Neural cell (in vitro differentiated cells): ENCODE results near the gene SLC27A2. TPM values are rescaled to one million over a fixed set of nuclear protein-coding genes. Genes with fewer than 3 reads are reported as not detected.

ENCODE experiments used
- H2AFZ ChIP-seq: fragments of 200-600, 300-800 bp; sonication (generic), shearing (Covaris generic); 2 replicates; pipeline ENCODE4 v1.6.0; 2014; ENCODE audit warnings: low read depth, mild to moderate bottlenecking, antibody characterized with exemption, low read length, moderate library complexity
- H3F3A ChIP-seq: fragments of 200-600 bp; shearing (Covaris generic); 2 replicates; pipeline ENCODE4 v1.6.1; 2016; ENCODE audit warnings: mild to moderate bottlenecking, moderate library complexity, mixed read lengths, antibody characterized with exemption, low read length; ENCODE audit not compliant: insufficient read depth, poor library complexity, severe bottlenecking
- H3K27ac ChIP-seq: fragments of 200-600, 300-800 bp; sonication (generic), shearing (Covaris generic); 2 replicates; pipeline ENCODE4 v1.5.1; 2014; ENCODE audit warnings: mild to moderate bottlenecking, low read length, moderate library complexity
- H3K27me3 ChIP-seq: fragments of 300-800, 200-600 bp; sonication (generic), shearing (Covaris generic); 2 replicates; pipeline ENCODE4 v1.6.0; 2014; ENCODE audit warnings: mild to moderate bottlenecking, low read depth, low read length, moderate library complexity; ENCODE audit not compliant: insufficient read depth
- H3K36me3 ChIP-seq: fragments of 300-800, 200-600 bp; sonication (generic), shearing (Covaris generic); 2 replicates; pipeline ENCODE4 v1.5.1; 2014; ENCODE audit warnings: mild to moderate bottlenecking, antibody characterized with exemption, low read length, moderate library complexity; ENCODE audit not compliant: insufficient read depth
- H3K4me2 ChIP-seq: fragments of 300-800, 200-600 bp; sonication (generic), shearing (Covaris generic); 2 replicates; pipeline ENCODE4 v1.6.0; 2014; ENCODE audit warnings: mild to moderate bottlenecking, low read length
- H3K4me3 ChIP-seq: fragments of 300-800, 200-600 bp; sonication (generic), shearing (Covaris generic); 2 replicates; pipeline ENCODE4 v1.5.1; 2014; ENCODE audit warnings: mild to moderate bottlenecking, low read length, moderate library complexity
- H3K79me2 ChIP-seq: fragments of 200-600 bp; shearing (Covaris generic); replicated peaks from 2 replicates; pipeline ENCODE4 v1.6.0; 2014; ENCODE audit warnings: mild to moderate bottlenecking, low read length, moderate library complexity; ENCODE audit not compliant: insufficient read depth
- H3K9ac ChIP-seq: fragments of 300-800, 200-600 bp; sonication (generic), shearing (Covaris generic); 2 replicates; pipeline ENCODE4 v1.6.1; 2016; ENCODE audit warnings: mild to moderate bottlenecking, low read length, mixed read lengths
- H3K9me2 ChIP-seq: fragments of 200-600 bp; shearing (Covaris generic); 2 replicates; pipeline ENCODE4 v1.6.1; 2016; ENCODE audit warnings: mild to moderate bottlenecking, low read length, mixed read lengths; ENCODE audit not compliant: insufficient read depth
- H3K9me3 ChIP-seq: fragments of 200-600, 300-800 bp; sonication (generic), shearing (Covaris generic); 2 replicates; pipeline ENCODE4 v1.6.1; 2016; ENCODE audit warnings: mild to moderate bottlenecking, mixed run types, low read length, moderate library complexity, mixed read lengths
- H4K20me1 ChIP-seq: fragments of 200-600 bp; shearing (Covaris generic); 2 replicates; pipeline ENCODE4 v1.6.1; 2016; ENCODE audit warnings: mild to moderate bottlenecking, mixed run types; ENCODE audit not compliant: insufficient read depth
- EP300 ChIP-seq: fragments of 450-650 bp; conservative IDR thresholded peaks from 2 replicates; pipeline ENCODE4 v1.6.1; 2014; ENCODE audit warnings: antibody characterized with exemption, mild to moderate bottlenecking, moderate library complexity; ENCODE audit not compliant: poor library complexity, severe bottlenecking
- EZH2 ChIP-seq: fragments of 200-600, 300-800 bp; shearing (Covaris generic), sonication (generic); IDR thresholded peaks from 2 replicates; pipeline ENCODE4 v1.6.1; 2014; ENCODE audit warnings: antibody characterized with exemption, low read length, borderline replicate concordance, mild to moderate bottlenecking; ENCODE audit not compliant: insufficient read depth, poor library complexity, severe bottlenecking
- MXI1 ChIP-seq: fragments of 450-650 bp; conservative IDR thresholded peaks from 2 replicates; pipeline ENCODE4 v1.6.1; 2014; ENCODE audit warnings: antibody characterized with exemption, mild to moderate bottlenecking; ENCODE audit not compliant: poor library complexity, severe bottlenecking
- POLR2AphosphoS5 ChIP-seq: IDR thresholded peaks from 2 replicates; pipeline ENCODE4 v1.6.1; 2012
- RAD21 ChIP-seq: fragments of 450-650 bp; conservative IDR thresholded peaks from 2 replicates; pipeline ENCODE4 v1.6.1; 2014; ENCODE audit warnings: antibody characterized with exemption, mild to moderate bottlenecking, moderate library complexity
- SMC3 ChIP-seq: fragments of 450-650 bp; conservative IDR thresholded peaks from 2 replicates; pipeline ENCODE4 v1.6.1; 2014; ENCODE audit warnings: antibody characterized with exemption, mild to moderate bottlenecking, moderate library complexity; ENCODE audit not compliant: poor library complexity
- TAF1 ChIP-seq: IDR thresholded peaks from 2 replicates; pipeline ENCODE4 v1.6.1; 2012; ENCODE audit warnings: low read depth
- polyA plus RNA-seq: library from polyadenylated mRNA; depleted of rRNA; stranded (reverse); fragments of >200 nt; gene quantifications from 2 replicates; pipeline ENCODE4 v1.2.3, GENCODE V29; 2014
- TF ChIP-seq, protein P1 (sequence below): fragments of 450-650 bp; IDR thresholded peaks from 2 replicates; pipeline ENCODE4 v1.5.1; 2014; ENCODE audit warnings: antibody characterized with exemption, mild to moderate bottlenecking, moderate library complexity; ENCODE audit not compliant: poor library complexity, severe bottlenecking
- TF ChIP-seq, protein P2 (sequence below): IDR thresholded peaks from 2 replicates; pipeline ENCODE4 v1.6.1; 2012; ENCODE audit warnings: borderline replicate concordance

SLC27A2 gene
- polyA plus RNA-seq, 1 donor from 2014 or later = 3.5 TPM

DNA sequence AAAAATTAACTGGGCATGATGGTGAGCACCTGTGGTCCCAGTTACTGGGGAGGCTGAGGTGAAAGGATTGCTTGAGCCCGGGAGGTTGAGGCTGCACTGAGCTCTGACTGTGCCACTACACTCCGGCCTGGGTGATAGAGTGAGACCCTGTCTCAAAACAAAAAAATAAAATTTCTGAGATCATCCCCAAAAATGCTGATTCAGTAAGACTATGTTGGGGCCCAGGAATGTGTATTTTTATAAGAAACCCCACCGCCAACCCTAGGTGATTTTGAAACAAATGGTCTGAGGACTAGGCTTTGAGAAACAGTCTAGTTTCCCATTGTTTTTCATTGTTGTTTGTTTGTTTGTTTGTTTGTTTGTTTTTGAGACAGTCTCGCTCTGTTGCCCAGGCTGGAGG is 4.1 kb downstream of the SLC27A2 start:
- no peaks in the 10 kb centered on the region for H3K36me3 ChIP-seq
- H3K9me2 ChIP-seq = no peaks in the 10 kb centered on the region
- H4K20me1 ChIP-seq = no peaks in the 10 kb centered on the region
- peaks cover 31% of the 10 kb centered on the region for H3K27me3 ChIP-seq
- H2AFZ ChIP-seq = no peak overlapping the region
- H3K4me3 ChIP-seq = no peak overlapping the region
- no peaks in the 10 kb centered on the region for H3K9me3 ChIP-seq
- H3K4me2 ChIP-seq = no peak overlapping the region
- H3K27ac ChIP-seq = no peak overlapping the region
- no peaks in the 10 kb centered on the region for H3F3A ChIP-seq
- no peaks in the 10 kb centered on the region for H3K79me2 ChIP-seq
- TF ChIP-seq MXI1 (no peak), EP300 (no peak), TAF1 (no peak), RAD21 (no peak), EZH2 (no peak), POLR2AphosphoS5 (no peak), SMC3 (no peak)
- TF ChIP-seq, protein P1, sequence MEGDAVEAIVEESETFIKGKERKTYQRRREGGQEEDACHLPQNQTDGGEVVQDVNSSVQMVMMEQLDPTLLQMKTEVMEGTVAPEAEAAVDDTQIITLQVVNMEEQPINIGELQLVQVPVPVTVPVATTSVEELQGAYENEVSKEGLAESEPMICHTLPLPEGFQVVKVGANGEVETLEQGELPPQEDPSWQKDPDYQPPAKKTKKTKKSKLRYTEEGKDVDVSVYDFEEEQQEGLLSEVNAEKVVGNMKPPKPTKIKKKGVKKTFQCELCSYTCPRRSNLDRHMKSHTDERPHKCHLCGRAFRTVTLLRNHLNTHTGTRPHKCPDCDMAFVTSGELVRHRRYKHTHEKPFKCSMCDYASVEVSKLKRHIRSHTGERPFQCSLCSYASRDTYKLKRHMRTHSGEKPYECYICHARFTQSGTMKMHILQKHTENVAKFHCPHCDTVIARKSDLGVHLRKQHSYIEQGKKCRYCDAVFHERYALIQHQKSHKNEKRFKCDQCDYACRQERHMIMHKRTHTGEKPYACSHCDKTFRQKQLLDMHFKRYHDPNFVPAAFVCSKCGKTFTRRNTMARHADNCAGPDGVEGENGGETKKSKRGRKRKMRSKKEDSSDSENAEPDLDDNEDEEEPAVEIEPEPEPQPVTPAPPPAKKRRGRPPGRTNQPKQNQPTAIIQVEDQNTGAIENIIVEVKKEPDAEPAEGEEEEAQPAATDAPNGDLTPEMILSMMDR = no peak
- TF ChIP-seq, protein P2, sequence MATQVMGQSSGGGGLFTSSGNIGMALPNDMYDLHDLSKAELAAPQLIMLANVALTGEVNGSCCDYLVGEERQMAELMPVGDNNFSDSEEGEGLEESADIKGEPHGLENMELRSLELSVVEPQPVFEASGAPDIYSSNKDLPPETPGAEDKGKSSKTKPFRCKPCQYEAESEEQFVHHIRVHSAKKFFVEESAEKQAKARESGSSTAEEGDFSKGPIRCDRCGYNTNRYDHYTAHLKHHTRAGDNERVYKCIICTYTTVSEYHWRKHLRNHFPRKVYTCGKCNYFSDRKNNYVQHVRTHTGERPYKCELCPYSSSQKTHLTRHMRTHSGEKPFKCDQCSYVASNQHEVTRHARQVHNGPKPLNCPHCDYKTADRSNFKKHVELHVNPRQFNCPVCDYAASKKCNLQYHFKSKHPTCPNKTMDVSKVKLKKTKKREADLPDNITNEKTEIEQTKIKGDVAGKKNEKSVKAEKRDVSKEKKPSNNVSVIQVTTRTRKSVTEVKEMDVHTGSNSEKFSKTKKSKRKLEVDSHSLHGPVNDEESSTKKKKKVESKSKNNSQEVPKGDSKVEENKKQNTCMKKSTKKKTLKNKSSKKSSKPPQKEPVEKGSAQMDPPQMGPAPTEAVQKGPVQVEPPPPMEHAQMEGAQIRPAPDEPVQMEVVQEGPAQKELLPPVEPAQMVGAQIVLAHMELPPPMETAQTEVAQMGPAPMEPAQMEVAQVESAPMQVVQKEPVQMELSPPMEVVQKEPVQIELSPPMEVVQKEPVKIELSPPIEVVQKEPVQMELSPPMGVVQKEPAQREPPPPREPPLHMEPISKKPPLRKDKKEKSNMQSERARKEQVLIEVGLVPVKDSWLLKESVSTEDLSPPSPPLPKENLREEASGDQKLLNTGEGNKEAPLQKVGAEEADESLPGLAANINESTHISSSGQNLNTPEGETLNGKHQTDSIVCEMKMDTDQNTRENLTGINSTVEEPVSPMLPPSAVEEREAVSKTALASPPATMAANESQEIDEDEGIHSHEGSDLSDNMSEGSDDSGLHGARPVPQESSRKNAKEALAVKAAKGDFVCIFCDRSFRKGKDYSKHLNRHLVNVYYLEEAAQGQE = no peak
- H3K9ac ChIP-seq = no peak overlapping the region

DNA sequence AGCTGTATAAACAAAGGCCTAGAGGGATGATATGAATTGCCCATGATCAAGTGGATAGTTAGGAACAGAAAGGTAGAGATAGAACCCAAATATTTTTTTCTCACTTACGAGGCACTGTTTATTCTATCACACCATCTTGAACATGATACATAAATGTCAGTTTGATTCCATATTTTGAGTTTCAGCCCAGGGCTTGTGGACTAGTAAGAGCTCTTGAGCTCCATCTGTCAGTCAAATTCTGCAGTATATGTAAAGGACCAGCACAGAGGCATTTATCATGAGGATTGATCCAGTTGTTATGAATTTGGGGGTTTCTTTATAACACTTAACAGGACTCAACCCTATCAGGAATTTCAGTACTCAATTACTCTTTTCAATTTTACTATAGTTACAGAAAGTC is 4.8 kb downstream of the SLC27A2 start:
- Histone ChIP-seq H3K79me2 (no peaks in the 10 kb centered on the region), H3K9me3 (no peaks in the 10 kb centered on the region), H3K4me2 (no peak overlapping the region), H3K9ac (no peak overlapping the region), H3K27me3 (peaks cover 25% of the 10 kb centered on the region), H3K36me3 (no peaks in the 10 kb centered on the region), H4K20me1 (no peaks in the 10 kb centered on the region), H3F3A (no peaks in the 10 kb centered on the region), H3K9me2 (no peaks in the 10 kb centered on the region), H3K4me3 (no peak overlapping the region), H3K27ac (no peak overlapping the region), H2AFZ (no peak overlapping the region)
- TF ChIP-seq MXI1 = no peak
- no peak for TF ChIP-seq TAF1
- no peak for TF ChIP-seq EP300
- TF ChIP-seq, protein P1 = no peak
- TF ChIP-seq SMC3 = no peak
- TF ChIP-seq, protein P2 = no peak
